GM18505 (cell line): ENCODE results near the gene ATP5ME.

ENCODE experiments used
- ATAC-seq: cut with Tn5 transposase; IDR thresholded peaks from one replicate; pipeline ENCODE4 v1.9.1; 2021; ENCODE audit not compliant: unreplicated experiment
- POLR2A ChIP-seq: IDR thresholded peaks from 4 replicates; pipeline ENCODE4 v1.6.1; 2011; ENCODE audit warnings: borderline replicate concordance; ENCODE audit not compliant: insufficient read depth, insufficient read length; ENCODE audit errors: extremely low read depth

The ATP5ME gene

DNA sequence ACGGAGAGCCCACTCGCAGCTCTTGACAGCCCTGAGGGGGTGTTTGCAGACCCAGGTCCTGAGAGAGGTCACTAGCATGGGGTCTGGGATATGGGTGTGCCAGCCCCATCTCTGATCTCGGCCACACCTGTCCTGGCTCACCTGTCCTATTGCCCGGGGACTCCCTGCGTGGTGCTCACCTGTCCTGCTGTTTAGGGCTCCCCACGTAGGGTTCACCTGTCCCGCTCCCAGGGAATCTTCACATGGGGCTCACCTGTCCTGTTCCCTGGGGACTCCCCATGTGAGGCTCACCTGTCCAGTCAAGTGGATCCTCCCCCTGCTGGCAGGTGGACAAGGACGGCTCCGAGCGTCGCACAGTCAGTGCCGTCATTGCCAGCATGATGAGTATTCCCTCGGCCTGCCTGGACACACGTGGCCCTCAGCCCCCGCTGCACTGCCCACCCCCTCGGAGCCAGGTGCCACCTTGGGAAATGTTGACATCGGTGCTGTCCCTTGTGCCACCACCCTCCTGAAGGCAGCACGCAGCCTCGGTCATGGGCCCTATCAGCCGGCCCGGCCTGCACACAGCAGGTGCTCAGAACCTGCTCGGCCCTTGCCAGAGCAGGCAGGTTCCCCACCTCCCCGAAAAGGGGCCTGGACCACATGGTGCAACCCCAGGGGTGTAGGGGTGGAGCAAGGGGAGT lies 8.6 kb upstream of the ATP5ME start:
- TF ChIP-seq POLR2A = no peak
- no peak for ATAC-seq

DNA sequence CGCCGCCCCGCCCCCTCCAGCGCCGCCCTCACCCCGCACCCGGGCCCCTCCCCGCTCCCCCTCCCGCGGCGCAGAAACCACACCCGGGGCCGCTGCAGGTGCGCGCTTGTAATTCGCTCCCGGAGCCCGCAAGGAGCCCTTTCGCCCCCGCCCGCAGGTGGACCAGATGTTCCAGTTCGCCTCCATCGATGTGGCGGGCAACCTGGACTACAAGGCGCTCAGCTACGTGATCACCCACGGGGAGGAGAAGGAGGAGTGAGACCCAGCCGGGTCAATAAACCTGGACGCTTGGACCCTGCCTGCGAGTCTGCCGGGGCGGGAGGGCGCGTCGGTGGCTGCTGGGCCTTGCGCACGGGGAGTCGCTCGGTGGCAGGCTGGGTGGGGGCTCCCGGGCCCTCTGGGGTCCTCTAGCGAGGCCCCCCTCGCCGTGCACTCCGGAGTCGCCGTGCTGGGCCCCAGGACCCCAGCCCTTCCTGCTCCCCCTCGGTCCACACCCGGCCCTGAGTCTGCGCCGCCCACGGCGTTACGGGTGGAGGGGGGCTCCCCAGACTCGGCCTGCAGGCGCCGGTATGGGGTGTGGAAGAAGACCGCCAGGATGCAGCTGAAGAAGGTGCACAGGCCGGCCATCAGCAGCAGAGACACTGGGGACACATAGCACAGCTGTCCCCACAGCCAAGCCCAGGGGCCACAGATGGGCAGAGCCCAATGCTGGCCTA lies 7.8 kb upstream of the ATP5ME start:
- no peak for ATAC-seq
- no peak for TF ChIP-seq POLR2A

DNA sequence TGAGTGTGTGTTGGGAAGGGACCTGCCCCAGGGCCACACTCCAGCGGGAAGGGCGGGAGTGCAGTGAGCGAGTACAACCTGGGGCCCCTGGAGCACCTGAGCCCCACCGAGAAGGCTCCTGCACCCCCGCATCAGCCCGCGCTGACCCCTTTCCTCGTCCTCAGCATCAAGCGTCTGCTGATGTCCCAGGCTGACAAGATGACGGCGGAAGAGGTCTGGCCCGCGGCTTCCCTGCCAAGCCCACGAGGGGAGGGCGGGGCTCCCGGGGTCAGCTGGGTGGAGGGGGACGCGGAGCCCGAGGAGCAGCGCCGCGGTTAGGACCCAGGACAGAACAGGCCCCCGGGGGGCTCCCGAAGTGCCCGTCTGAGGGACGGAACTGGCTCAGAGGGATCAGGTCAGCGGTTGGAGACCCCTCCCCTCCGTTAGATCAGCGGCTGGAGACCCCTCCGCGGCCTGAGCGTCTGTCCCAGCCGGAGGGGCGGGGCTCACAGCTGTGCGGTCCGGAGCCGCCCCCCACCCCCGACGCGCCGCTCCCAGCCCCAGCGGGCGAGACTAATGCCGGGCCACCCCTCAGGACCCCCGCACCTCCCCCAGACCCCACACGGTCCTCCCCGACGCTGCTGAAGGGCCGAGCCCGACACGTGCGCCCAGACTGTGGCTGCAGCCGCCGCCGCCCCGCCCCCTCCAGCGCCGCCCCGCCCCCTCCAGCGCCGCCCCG lies 7.0 kb upstream of the ATP5ME start:
- no peak for ATAC-seq
- TF ChIP-seq POLR2A = no peak

DNA sequence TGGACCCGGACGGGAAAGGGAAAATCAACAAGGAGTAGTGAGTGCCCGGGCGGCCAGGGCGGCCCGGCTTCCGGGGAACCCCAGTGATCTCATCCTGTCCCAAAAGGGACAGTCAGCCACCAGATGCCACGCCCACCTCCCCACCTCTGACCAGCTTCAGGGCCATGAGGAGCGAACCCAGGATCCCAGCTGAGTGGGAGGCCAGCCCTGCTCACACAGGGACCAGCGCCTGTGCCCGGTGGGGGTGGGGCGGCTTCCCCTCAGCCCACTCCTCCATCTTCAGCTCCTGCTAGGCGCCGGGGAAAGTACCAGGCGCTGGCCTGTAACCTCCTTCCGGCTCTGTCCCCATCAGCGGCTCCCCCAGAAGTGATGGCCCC lies 6.5 kb upstream of the ATP5ME start:
- no peak for ATAC-seq
- TF ChIP-seq POLR2A = no peak

DNA sequence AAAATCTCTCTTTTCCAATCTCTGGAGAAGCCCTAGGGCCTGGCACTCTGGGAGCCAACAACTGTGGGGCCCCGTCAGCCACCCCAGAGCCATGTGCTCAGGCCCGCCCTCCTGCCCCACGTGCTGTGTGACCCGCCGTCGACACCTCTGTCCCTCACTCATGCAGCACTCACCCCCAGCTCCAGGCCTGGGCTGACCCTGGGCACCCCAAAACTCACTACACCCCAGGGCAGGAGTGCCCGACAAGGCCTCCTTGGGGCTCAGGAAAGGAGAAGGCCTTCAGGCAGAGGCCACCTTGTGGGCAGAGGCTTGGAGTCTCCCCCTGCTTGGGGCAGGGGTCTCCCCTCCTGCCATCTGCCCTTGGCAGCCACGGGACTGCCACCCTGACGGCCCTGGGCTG lies 6.0 kb upstream of the ATP5ME start:
- TF ChIP-seq POLR2A = no peak
- no peak for ATAC-seq

DNA sequence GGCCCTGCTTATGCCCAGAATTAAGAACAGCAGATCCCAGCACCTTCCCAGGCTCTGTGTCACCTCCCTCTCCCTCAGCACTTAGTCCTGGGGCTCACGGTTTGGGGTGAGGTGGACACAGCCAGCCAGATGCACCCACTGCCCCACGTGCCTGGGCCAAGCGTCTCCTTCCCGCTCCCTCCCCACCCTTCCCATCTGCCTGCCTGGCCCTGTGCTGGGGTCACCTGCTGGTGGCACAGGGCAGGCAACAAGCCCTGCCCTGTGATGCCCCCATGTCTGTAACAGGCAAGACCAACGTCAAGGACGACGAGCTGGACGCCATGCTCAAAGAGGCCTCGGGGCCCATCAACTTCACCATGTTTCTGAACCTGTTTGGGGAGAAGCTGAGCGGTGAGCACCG lies 5.6 kb upstream of the ATP5ME start:
- no peak for ATAC-seq

DNA sequence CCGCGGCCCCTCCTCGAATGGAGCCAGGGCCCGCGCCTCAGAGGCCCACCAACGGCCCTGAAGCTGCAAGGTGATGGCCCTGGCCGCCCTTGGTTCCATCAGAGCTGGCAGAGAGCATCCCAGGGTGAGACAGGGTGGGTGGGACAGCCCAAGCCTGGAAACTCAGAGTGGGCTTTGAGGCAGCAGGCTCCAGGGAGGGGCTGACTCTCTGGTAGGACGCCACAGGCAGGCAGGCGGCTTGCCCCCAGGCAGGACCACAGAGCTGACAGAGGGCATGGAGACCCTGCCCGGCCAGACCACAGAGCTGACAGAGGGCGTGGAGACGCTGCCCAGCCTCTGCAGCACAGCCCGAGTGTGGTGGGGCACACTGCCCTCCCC lies 5.0 kb upstream of the ATP5ME start:
- ATAC-seq = no peak
- no peak for TF ChIP-seq POLR2A

More for the DNA sequence above, 5.6 kb upstream of the ATP5ME start:
- no peak for TF ChIP-seq POLR2A

DNA sequence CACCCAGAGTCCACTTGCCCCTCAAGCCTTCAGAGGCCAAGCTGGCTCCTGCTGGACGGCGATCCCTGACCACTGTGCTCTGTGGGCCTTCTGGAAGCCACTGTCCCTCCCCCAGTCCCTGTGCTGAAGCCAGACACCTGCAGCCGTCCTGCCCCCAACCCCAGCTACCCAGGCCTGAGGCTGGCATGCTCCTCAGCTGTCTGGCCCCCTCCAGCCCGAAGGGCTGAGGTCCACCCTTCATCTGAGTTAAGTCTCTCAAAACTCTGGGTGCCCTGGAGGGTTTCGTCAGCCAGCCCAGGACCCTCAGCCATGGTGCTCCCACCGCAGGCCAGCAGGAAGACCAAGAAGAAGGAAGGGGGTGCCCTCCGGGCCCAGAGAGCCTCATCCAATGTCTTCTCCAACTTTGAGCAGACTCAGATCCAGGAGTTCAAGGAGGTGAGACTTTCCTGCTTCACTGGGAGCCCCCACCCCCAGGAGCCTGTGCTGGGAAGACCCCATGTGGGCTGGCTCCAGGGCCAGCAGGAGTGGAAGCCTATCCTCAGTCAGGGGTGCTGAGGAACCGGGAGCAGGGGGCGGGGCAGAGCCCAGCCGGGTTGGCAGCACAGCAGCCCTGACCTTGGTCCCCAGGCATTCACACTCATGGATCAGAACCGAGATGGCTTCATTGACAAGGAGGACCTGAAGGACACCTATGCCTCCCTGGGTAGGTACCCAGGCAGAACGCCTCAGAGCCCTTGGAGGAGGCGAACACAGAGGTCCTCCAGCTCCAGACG lies 4.4 kb upstream of the ATP5ME start:
- no peak for TF ChIP-seq POLR2A
- no peak for ATAC-seq

DNA sequence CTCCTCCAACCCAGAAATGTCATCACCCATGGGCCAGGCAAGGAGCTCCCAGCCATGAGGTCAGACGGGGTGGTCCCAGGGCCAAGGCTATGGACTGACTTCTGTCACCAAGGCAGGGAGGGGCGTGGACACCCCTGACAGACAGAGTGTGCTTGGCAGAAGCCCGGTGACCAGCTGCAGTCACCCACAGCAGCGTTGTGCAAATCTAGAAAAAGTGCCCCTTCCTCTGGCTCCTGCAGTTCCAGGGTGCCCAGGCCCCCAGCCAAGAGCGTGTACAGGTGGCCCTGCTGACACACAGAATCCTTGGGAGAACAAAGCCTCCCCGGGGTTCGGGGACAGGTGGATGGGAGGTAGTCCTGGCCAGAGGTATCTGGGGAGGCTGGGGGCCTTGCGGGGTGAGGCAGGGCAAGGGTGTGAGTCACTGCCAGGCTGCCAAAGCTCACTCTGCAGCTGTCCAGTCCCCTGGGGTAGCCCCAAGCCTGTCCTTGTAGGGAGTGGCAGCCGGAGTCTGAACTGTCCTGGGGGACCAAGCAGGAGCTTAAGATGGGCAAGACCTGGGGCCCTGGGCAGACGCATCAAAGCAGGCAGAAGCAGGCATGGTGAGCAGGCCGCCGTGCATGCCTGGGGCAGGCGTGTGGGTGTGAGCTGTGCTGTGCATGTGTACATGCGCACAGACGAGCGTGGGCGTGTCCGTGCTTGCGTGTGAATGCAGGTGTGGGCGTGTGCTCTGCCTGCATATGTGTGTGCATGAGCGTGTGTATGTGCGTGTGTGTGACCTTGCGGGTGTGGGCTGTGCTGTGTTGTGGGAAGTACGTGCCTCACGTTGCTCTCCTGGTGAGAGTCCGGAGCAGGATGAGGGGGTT lies 3.6 kb upstream of the ATP5ME start:
- no peak for ATAC-seq
- peak; percentile 13 for TF ChIP-seq POLR2A

DNA sequence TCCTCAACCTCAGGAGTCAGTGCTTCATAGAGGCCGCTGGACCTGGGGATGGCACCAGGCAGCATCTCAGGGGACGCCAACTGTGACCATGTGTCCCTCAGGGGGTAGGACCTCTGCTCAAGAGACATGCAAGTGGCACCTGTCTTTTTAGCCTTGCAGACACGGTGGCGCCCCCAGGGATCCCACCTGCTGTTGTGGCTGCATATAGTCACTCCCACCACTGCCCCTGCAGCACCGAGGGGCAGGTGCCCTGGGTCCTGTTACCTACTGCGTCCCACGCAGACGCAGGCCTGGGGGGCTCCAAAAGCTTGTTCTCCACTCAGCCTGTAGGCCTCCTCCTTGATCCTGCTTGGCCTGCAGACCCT lies 2.8 kb upstream of the ATP5ME start:
- no peak for ATAC-seq
- no peak for TF ChIP-seq POLR2A

DNA sequence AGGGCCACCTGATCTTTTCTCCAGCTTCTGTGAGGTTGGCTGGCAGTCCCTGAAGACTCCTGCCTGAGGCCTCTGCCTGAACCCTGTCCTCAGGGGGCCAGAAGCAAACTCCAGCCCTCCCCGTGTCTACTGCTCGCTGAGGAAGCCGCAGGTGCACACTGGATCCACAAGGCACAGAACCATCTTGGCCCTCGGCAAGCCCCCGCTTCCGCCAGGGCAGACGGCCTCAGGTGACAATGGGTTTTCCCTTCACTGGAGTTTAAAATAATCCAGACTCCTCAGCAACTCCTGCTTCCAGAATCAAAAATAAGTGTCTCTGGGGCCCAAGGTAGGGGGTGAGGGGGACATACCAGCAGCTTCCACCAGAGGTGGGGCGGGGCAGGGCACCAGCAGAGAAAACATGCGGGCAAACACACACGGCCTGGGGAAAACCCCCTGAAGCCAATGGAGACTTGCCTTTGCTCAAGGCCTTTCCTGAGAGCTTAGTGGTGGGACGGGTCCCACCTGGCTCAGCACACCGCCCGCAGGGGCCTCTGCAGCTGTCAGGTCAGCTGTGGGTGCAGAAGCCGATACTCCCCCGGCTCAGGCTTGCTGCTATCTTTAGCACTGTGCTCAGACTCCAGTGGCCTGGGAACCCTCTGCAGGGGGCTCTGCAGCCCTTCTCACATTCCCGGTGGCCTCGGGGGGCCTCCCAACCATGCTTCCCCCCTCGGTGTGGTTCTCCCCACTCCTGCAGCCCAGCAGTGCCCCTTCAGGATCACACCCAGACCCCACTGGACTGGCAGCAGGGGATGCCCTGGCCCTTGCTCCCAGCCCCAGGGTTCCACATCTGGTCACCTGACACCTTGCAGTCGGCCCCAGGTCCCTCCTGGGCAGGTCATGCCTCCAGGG lies 2.1 kb upstream of the ATP5ME start:
- ATAC-seq = no peak
- TF ChIP-seq POLR2A = no peak
